Right hindlimb (tissue), 1 donor: ENCODE measurements around the gene AGRN.
"Not testable (repeated sequence)": the region's sequence is repeated elsewhere in the genome, so short reads cannot be mapped to it uniquely, and the experiment has no call there.

ENCODE experiments used
- DNase-seq: peaks from one replicate; pipeline ENCODE4 v3.0.0-alpha.2; 2018

The AGRN gene

GRCh38 chr1:1068517-1069055 lies 48.7 kb downstream of the AGRN start:
- DNase-seq: no peak

- DNase-seq: peak; percentile 52
These were observed 49.3 kb downstream of the AGRN start for GRCh38 chr1:1069056-1069710.

- DNase-seq: no peak
These were observed 50.1 kb downstream of the AGRN start for GRCh38 chr1:1069711-1070676.

GRCh38 chr1:1071486-1072298 lies 51.8 kb downstream of the AGRN start:
- no peak for DNase-seq

GRCh38 chr1:1072299-1072848 lies 52.5 kb downstream of the AGRN start:
- DNase-seq: no peak

GRCh38 chr1:1072849-1073742 lies 53.2 kb downstream of the AGRN start:
- no peak for DNase-seq

GRCh38 chr1:1073743-1074587 lies 54.0 kb downstream of the AGRN start, which contains the start of gene RNF223:
TSS of gene RNF223 (minus strand) at chr1:1074306. CDS start at chr1:1072566, 1,740 bp downstream.
- DNase-seq: no peak

GRCh38 chr1:1074631-1075147 lies 54.8 kb downstream of the AGRN start:
- DNase-seq: no peak

- no peak for DNase-seq
These were observed 55.4 kb downstream of the AGRN start for GRCh38 chr1:1075148-1075935.

- DNase-seq: not testable (repeated sequence)
These were observed 57.5 kb downstream of the AGRN start for GRCh38 chr1:1077396-1077795.

GRCh38 chr1:1079408-1080121 lies 59.6 kb downstream of the AGRN start:
- peak; percentile 74 for DNase-seq

GRCh38 chr1:1080122-1080757 lies 60.3 kb downstream of the AGRN start:
- peak; percentile 86 for DNase-seq

- DNase-seq: peak; percentile 22
These were observed 61.0 kb downstream of the AGRN start for GRCh38 chr1:1080951-1081310.

- peak; percentile 24 for DNase-seq
These were observed 61.7 kb downstream of the AGRN start for GRCh38 chr1:1081311-1082238.

- DNase-seq: peak; percentile 16
These were observed 62.4 kb downstream of the AGRN start for GRCh38 chr1:1082239-1082775.

- DNase-seq: no peak
These were observed 63.0 kb downstream of the AGRN start for GRCh38 chr1:1082776-1083415.
